Measurements from ENCODE around the gene WDR17.

The WDR17 gene

DNA sequence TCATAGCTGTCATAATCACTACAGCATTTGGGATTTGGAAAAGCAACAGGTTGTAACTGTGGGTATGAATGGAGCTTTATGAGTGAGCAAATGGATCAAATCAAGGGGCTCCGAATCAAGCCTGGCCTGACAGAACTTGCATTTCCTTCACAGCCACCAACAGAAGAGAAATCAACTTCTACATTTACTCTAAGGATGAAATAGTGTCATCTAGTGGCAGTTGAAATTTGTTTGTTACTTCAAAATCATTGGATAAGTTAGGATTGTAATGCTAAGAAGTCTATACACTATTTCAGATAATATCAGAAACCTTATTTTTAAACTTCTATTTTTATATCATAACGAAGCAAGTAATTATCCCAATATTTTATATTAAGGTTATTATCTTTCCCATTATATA lies 10.7 kb upstream of the WDR17 start:
- Mint-ChIP-seq H3K36me3 (no peaks in the 10 kb centered on the region), H3K9me3 (no peaks in the 10 kb centered on the region), H3K27ac (no peak overlapping the region), H3K4me3 (no peak overlapping the region), H3K4me1 (no peaks in the 10 kb centered on the region), H3K27me3 (no peaks in the 10 kb centered on the region)

DNA sequence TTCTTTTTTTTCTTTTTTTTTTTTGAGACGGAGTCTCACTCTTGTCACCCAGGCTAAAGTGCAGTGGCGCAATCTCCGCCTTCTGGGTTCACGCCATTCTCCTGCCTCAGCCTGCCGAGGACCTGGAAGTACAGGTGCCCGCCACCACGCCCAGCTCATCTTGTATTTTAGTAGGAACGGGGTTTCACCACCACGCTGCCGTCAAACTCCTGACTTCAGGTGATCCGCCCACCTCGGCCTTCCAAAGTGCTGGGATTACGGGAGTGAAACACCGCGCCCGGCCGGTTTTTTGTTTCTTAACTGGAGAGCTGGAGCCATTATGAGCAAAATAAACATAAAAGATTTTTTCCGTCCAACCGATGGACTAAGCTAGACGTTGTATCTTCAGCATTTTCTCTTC lies 1.9 kb upstream of the WDR17 start:
- no peaks in the 10 kb centered on the region for H3K9me3 Mint-ChIP-seq
- H3K4me1 Mint-ChIP-seq = peaks cover 12% of the 10 kb centered on the region
- H3K4me3 Mint-ChIP-seq = no peak overlapping the region
- peaks cover 20% of the 10 kb centered on the region for H3K27me3 Mint-ChIP-seq
- no peak overlapping the region for H3K27ac Mint-ChIP-seq
- H3K36me3 Mint-ChIP-seq = no peaks in the 10 kb centered on the region

DNA sequence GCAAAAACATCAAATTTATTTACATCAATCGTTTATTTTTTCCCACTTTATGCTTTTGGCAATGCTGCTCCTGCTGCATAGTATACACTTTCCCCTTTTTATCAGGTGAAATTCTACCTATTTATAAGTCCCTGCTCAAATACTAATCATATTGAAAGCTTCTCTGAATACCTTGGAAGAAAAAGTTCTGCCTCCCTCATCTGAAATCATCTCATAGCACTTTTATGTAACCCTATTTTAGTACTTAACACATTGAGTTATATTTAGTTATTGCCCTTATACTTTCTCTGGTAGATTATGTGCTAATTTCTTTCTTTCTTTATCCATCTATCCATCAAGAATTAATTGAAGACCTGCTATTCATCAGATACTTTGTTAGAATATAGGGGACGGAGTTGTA lies 1.1 kb upstream of the WDR17 start:
- no peak overlapping the region for H3K27ac Mint-ChIP-seq
- H3K36me3 Mint-ChIP-seq = no peaks in the 10 kb centered on the region
- H3K9me3 Mint-ChIP-seq = no peaks in the 10 kb centered on the region
- H3K27me3 Mint-ChIP-seq = peaks cover 20% of the 10 kb centered on the region
- H3K4me3 Mint-ChIP-seq = no peak overlapping the region
- peaks cover 12% of the 10 kb centered on the region for H3K4me1 Mint-ChIP-seq

DNA sequence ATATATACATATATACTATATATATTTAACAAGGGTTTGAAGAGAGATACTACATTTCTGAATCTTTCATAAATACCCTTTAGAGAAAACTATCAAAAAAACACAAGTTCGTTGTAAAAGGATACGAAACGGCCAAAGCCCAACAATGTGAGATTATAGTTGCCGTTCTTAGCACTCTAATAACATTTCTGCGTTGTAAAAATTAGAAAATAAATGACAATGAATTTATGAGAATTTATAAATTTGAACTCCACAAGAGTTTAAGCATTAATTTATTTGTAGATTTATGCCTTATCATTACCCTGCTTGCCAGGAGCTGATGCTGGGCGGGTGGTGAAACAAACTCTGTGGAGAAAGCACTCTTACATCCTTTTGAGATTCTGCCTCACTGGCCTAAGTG lies 1.1 kb downstream of the WDR17 start:
- Mint-ChIP-seq H3K9me3 (no peaks in the 10 kb centered on the region), H3K4me1 (peaks cover 12% of the 10 kb centered on the region), H3K4me3 (no peak overlapping the region), H3K27me3 (peaks cover 20% of the 10 kb centered on the region), H3K27ac (no peak overlapping the region), H3K36me3 (no peaks in the 10 kb centered on the region)

DNA sequence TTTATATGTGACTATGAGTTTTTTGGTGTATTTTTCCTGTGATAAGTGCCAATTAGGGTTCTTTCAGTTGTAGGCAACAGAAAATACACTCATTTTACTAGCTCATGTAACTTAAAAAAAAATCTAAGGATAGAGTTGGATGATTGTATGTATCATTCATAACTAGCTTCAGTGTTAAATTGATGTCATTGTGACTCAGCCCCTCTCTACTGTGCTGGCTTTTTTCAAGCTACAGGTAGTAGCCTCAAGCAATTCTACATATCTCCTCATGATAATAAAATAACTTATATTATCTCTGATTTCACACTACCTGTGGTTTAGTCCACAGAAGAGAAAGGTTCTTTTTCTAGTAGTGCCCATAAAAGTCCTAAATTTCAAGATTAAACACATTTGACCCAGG lies 11.9 kb downstream of the WDR17 start:
- Mint-ChIP-seq H3K4me3 (no peak overlapping the region), H3K27ac (no peak overlapping the region), H3K36me3 (no peaks in the 10 kb centered on the region), H3K9me3 (no peaks in the 10 kb centered on the region), H3K27me3 (no peaks in the 10 kb centered on the region), H3K4me1 (no peaks in the 10 kb centered on the region)

DNA sequence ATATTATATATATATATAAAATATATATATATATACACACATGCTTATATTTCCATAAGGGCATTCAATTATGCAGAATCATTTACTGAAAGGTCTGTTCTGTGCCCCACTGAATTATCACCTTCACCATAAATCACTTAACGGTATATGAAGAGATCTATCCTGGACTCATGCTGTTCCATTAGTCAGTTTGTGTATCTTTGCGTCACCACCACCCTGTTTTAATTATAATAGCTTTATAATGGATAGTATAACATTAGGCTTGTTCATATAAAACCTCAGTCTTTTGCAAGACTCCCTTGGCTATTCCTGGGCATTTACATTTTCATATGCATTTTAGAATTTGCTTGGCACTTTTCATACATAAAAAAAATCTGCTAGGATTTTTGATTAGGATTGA lies 19.1 kb downstream of the WDR17 start:
- Mint-ChIP-seq H3K36me3 (no peaks in the 10 kb centered on the region), H3K27me3 (no peaks in the 10 kb centered on the region), H3K4me3 (no peak overlapping the region), H3K4me1 (no peaks in the 10 kb centered on the region), H3K9me3 (no peaks in the 10 kb centered on the region), H3K27ac (no peak overlapping the region)

DNA sequence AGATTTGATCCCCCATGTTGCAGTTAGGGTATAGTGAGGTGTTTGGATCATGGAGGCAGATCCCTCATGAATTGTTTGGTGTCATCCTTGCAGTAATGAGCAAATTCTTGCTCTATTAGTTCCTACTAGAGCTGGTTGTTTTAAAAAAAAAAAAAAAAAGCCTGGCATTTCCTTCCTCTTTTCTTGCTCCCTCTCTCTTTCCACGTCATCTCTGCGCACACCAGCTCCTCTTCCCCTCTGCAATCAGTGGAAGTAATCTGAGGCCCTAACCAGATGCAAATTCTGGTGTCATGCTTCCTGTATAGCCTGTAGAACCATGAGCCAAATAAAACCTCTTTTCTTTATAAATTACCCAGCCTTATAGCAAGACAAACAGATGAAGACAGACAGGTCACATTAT lies 24.5 kb downstream of the WDR17 start:
- Mint-ChIP-seq H3K36me3 (no peaks in the 10 kb centered on the region), H3K9me3 (peaks cover 4% of the 10 kb centered on the region), H3K27ac (no peak overlapping the region), H3K4me3 (no peak overlapping the region), H3K4me1 (no peaks in the 10 kb centered on the region), H3K27me3 (peaks cover 4% of the 10 kb centered on the region)

DNA sequence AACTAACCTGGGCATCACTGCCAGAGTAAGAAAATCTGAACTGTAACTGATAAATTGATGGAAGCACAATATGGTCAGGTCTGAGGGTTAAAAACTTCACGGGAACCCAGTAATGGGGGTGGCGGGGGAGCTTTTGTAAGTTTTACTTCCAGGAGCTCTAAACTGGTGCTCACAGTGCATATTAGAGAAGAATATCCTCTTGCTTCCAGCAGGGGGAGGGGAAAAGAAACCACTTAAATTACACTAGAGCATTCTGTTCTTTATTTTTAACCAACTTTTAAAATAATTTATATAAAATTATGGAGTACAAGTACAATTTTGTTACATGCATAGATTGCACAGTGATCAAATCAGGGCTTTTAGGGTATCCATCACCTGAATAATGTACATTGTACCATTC lies 33.7 kb downstream of the WDR17 start:
- H3K4me1 Mint-ChIP-seq = no peaks in the 10 kb centered on the region

DNA sequence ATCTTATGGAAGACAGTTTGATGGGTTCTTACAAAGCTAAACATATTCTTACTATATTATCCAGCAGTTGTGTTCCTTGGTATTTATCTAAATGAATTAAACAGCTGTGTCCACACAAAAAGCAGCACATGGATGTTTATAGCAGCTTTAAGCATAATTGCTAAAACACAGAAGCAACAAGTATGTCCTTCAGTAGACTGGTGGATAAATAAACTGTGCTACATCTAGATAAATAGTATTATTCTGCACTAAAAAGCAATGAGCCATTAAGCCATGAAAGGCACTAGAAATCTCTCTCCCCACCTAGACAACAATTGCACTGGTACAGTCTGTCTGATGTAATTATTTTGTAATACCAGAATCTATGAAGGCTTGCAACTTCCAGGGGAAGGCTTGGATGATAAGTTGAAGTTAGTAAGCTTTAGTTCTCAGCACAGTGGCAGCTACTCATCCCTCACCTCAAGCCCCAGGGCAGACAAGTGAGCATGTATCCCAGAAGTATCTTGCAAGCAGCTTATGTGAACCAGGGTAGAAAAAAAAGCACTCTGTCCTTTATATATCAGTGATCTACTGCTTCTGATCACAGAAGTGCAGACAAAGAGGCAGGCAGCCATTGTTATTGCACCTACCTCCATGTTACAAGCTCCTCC lies 36.9 kb downstream of the WDR17 start:
- H3K9me3 Mint-ChIP-seq = peaks cover 13% of the 10 kb centered on the region
- H3K36me3 Mint-ChIP-seq = no peaks in the 10 kb centered on the region
- no peak overlapping the region for H3K27ac Mint-ChIP-seq
- H3K4me3 Mint-ChIP-seq = no peak overlapping the region
- peaks cover 5% of the 10 kb centered on the region for H3K27me3 Mint-ChIP-seq
- no peaks in the 10 kb centered on the region for H3K4me1 Mint-ChIP-seq

More for the DNA sequence above, 33.7 kb downstream of the WDR17 start:
- H3K27ac Mint-ChIP-seq = no peak overlapping the region
- peaks cover 4% of the 10 kb centered on the region for H3K27me3 Mint-ChIP-seq
- H3K9me3 Mint-ChIP-seq = peaks cover 13% of the 10 kb centered on the region
- H3K4me3 Mint-ChIP-seq = no peak overlapping the region
- H3K36me3 Mint-ChIP-seq = no peaks in the 10 kb centered on the region

DNA sequence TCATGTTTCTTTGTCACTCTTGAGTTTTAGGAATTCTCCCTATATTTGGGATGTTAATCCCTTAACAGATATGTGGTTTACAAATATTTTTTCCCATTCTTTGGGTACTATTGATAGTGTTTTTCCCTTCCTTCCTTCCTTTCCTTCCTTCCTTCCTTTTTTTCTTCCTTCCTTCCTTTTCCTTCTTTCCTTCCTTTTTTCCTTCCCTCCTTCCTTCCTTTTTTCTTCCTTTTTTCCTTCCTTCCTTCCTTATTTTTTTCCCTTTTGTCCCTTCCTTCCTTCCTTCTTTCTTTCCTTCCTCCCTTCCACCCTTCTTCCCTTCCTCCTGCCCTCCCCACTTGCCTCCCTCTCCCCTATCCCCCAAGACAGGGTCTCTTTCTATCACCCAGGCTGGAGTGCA lies 42.1 kb downstream of the WDR17 start:
- Mint-ChIP-seq H3K27ac (no peak overlapping the region), H3K4me1 (no peaks in the 10 kb centered on the region), H3K9me3 (peaks cover 6% of the 10 kb centered on the region)

DNA sequence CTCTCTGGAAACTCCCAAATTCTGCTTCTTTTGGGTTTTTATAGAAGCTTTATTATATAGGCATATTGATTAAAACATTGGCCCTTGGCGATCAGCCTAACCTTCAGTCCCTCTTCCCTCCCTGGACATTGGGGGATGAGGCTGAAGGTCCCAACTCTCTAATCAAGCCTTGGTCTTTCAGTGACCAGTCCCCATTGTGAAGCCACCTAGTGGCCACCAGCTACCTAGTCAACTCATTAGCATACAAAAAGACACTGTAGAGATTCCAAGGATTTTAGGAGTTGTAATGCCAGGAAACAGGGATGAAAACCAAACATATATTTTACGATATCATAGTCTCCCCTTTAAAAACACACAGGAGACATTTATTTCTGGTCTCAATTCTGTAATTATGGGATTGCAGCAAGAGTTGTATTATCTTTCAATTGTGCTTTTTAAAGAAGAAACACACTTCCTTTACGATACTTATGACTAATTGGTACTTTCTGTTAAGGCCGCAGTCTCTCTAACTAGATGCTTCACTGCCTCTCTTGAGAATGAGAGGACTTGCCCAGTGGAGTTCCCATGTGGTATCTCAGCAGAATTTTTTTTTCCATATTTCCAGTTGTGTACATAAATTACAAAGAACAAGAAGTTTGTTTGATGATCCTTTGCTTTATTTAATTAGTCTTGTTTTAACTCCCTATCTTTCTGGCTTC lies 58.2 kb downstream of the WDR17 start:
- no peak overlapping the region for H3K27ac Mint-ChIP-seq
- H3K4me3 Mint-ChIP-seq = no peak overlapping the region
- no peaks in the 10 kb centered on the region for H3K9me3 Mint-ChIP-seq
- H3K36me3 Mint-ChIP-seq = no peaks in the 10 kb centered on the region
- H3K27me3 Mint-ChIP-seq = peaks cover 3% of the 10 kb centered on the region
- H3K4me1 Mint-ChIP-seq = no peaks in the 10 kb centered on the region

More for the DNA sequence above, 42.1 kb downstream of the WDR17 start:
- peaks cover 1% of the 10 kb centered on the region for H3K27me3 Mint-ChIP-seq
- H3K36me3 Mint-ChIP-seq = no peaks in the 10 kb centered on the region
- H3K4me3 Mint-ChIP-seq = no peak overlapping the region

DNA sequence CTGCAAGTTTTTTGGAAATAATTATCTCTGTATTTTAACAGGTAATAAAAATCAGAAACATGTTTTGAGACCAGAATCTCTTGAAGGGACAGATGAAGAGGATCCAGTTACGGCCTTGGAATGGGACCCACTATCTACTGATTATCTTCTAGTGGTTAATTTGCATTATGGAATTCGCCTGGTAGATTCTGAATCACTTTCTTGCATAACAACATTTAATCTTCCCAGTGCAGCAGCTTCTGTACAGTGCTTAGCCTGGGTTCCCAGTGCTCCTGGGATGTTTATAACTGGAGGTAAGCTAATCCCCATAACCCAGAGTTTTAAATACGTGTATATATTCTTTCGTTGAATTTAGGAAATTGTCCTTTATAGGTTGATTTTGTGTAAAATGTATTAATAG lies 59.4 kb downstream of the WDR17 start:
- no peak overlapping the region for H3K4me3 Mint-ChIP-seq
- peaks cover 3% of the 10 kb centered on the region for H3K27me3 Mint-ChIP-seq
- H3K27ac Mint-ChIP-seq = no peak overlapping the region
- H3K4me1 Mint-ChIP-seq = no peaks in the 10 kb centered on the region
- H3K36me3 Mint-ChIP-seq = no peaks in the 10 kb centered on the region
- no peaks in the 10 kb centered on the region for H3K9me3 Mint-ChIP-seq

DNA sequence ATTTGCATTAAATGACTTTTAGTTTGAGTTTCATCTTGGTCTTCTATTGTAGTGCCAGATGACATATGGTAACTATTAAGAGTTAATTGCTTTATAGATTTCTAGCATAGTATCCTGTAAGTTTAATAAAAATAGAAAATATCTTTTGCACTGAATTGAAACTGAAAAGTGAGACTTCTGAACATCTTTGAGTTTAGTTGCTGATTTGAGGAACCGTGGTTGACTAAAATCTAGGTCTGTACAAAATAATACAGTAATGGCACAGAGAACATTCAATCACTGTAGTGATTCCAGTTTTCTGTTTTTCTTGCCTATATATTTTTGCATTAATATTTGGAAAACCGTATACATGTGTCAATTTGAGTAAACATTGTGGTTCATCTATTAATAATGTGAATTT lies 69.0 kb downstream of the WDR17 start:
- Mint-ChIP-seq H3K4me3 (no peak overlapping the region), H3K27me3 (no peaks in the 10 kb centered on the region), H3K4me1 (no peaks in the 10 kb centered on the region), H3K27ac (no peak overlapping the region), H3K36me3 (no peaks in the 10 kb centered on the region), H3K9me3 (no peaks in the 10 kb centered on the region)

DNA sequence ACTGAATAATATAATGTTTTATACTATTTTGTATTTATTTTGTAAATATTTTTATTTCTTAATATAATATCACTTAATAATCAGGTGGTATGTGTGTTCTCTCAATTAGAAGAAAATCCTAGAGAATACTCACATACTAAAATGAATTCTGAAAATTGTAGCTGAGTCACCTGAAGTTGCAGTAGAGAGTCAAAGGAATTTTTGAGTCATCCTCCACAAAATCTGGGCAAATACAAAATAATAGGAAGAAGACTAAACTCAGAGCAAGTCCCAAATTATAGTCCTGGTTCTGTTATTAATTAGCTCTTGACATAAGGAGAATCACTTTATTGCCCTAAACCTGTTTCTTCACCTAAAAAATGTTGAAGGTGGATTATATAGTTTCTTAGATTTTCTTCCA lies 72.0 kb downstream of the WDR17 start:
- Mint-ChIP-seq H3K27me3 (no peaks in the 10 kb centered on the region), H3K27ac (no peak overlapping the region), H3K36me3 (no peaks in the 10 kb centered on the region), H3K4me1 (no peaks in the 10 kb centered on the region), H3K4me3 (no peak overlapping the region), H3K9me3 (no peaks in the 10 kb centered on the region)

DNA sequence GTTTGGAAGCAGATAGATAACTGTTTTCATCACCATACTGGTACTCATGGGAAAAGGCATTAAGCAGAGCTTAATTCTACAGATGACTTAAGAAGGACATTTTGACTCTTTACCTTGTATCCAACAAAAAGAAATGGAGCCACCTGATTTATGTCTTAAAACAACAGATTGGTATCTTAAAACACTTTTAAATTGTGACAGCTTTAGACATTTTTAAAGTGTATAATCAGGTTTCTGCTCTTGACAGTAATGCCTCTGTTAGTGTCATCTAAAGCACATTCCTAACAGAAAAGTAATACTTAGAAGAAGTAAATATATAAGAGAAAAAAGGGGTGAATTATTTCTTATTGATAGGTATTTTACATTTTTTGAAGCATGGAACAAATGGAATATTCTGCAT lies 73.9 kb downstream of the WDR17 start:
- Mint-ChIP-seq H3K27me3 (peaks cover 2% of the 10 kb centered on the region), H3K9me3 (no peaks in the 10 kb centered on the region), H3K36me3 (no peaks in the 10 kb centered on the region), H3K27ac (no peak overlapping the region), H3K4me1 (no peaks in the 10 kb centered on the region), H3K4me3 (no peak overlapping the region)

DNA sequence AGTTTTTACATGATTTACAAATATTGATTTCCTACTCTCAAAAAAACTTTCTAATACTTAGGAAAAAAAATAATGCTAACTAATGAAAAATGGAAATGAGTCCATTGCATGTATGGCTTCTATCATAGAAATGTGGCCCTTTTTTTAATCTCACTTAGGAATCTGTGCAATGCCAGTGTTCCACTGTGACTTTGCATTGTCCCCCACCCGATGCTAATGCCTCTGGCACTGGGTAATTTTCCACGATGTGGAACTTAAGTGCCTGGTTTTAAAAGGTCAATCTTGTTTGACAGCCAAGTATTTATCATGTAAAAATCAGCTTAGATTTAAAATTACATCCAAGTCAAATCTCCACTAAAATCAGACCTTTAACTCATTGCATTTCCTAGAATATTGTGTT lies 76.6 kb downstream of the WDR17 start:
- Mint-ChIP-seq H3K36me3 (no peaks in the 10 kb centered on the region), H3K9me3 (no peaks in the 10 kb centered on the region), H3K4me1 (no peaks in the 10 kb centered on the region), H3K4me3 (no peak overlapping the region), H3K27ac (no peak overlapping the region), H3K27me3 (peaks cover 2% of the 10 kb centered on the region)

Measured in activated naive CD4-positive, alpha-beta T cell treated with anti-CD3 and anti-CD28 coated beads, Interleukin-2, amount 50 U/mL, for 24 hours (primary cell).